ENCODE measurements around the gene ITGB7. TPM values are rescaled to one million over a fixed set of nuclear protein-coding genes. Genes with fewer than 3 reads are reported as not detected.
A peak's percentile ranks its signal among the peaks of the same experiment; 100 is the strongest.

ITGB7 gene
- total and polyA plus RNA-seq, 9 of the 15 experiments (the other 6 are each of a cell fraction or from before 2014, with no cell fraction given), result 0.06 to 2.0 (median 0.67) TPM

- TF ChIP-seq MYC (IDR thresholded peaks at IDR 0.05; ENCODE audit: low read depth, low read length) (peak; percentile 1; the same call in 1 of the 2 replicates), MYC (CRISPR knock-in tag; IDR thresholded peaks at IDR 0.05; ENCODE audit: borderline replicate concordance, low read depth) (no peak), PCBP1 (IDR thresholded peaks at IDR 0.05; ENCODE audit: low read depth, low read length, poor library complexity, severe bottlenecking) (peak; percentile 76), USF1 (CRISPR knock-in tag; IDR thresholded peaks at IDR 0.05) (peak; percentile 52; the same call in 1 of the 2 replicates), NFIC (IDR thresholded peaks at IDR 0.05) (0 out of 2 replicates have a peak, but pooled peaks have one; percentile 20), MTA2 (IDR thresholded peaks at IDR 0.05; ENCODE audit: low read depth) (no peak), ZSCAN29 (IDR thresholded peaks at IDR 0.05) (no peak), ZNF740 (CRISPR knock-in tag; IDR thresholded peaks at IDR 0.05) (0 out of 2 replicates have a peak, but pooled peaks have one; percentile 61), ZNF740 (tag; IDR thresholded peaks at IDR 0.05) (no peak; a peak in 1 of 4 replicates), NCOA6 (IDR thresholded peaks at IDR 0.05) (peak; percentile 39; the same call in 1 of the 2 replicates), CTBP1 (IDR thresholded peaks at IDR 0.05; ENCODE audit: borderline replicate concordance) (peak; percentile 57; the same call in 1 of the 2 replicates), U2AF2 (optimal IDR thresholded peaks at IDR 0.05; ENCODE audit: low read depth, low read length) (no peak), FOSL1 (tag; conservative IDR thresholded peaks at IDR 0.05) (peak; percentile 63), ZNF263 (CRISPR knock-in tag; IDR thresholded peaks at IDR 0.05; ENCODE audit: borderline replicate concordance) (peak; percentile 79), XRCC3 (IDR thresholded peaks at IDR 0.05) (no peak), ZEB2 (IDR thresholded peaks at IDR 0.05) (peak; percentile 73), L3MBTL2 (IDR thresholded peaks at IDR 0.05) (0 out of 2 replicates have a peak, but pooled peaks have one; percentile 19), NKRF (IDR thresholded peaks at IDR 0.05; ENCODE audit: borderline replicate concordance) (no peak), VEZF1 (CRISPR knock-in tag; IDR thresholded peaks at IDR 0.05) (peak; percentile 76), ZC3H4 (CRISPR knock-in tag; IDR thresholded peaks at IDR 0.05; ENCODE audit: borderline replicate concordance) (no peak), TAF15 (IDR thresholded peaks at IDR 0.05; ENCODE audit: low read depth, low read length) (no peak), ZNF551 (CRISPR knock-in tag; IDR thresholded peaks at IDR 0.05) (no peak), EGR1 (conservative IDR thresholded peaks at IDR 0.05) (peak; percentile 34; the same call in 1 of the 2 replicates)
These were observed 25.0 kb upstream of the ITGB7 start, which contains the start of gene RARG (continued) for GRCh38 chr12:53231921-53232645.
